ENCODE measurements around the gene PPP1R9B.

The PPP1R9B gene

GRCh38 chr17:50173335-50173941 lies 23.0 kb upstream of the PPP1R9B start:
- Histone ChIP-seq H3F3A (ENCODE audit: control insufficient read depth, insufficient read depth) (no peaks in the 10 kb centered on the region), H3K27me3 (ENCODE audit: control insufficient read depth, low read length) (peaks cover 24% of the 10 kb centered on the region), H3K9me3 (ENCODE audit: control insufficient read depth, insufficient read depth, low read length) (no peaks in the 10 kb centered on the region), H3K79me2 (ENCODE audit: control insufficient read depth, low read length) (no peaks in the 10 kb centered on the region), H3K36me3 (ENCODE audit: control insufficient read depth, low read length) (no peaks in the 10 kb centered on the region), H3K9me2 (replicated peaks; ENCODE audit: control insufficient read depth, low read length) (no peaks in the 10 kb centered on the region), H3K27ac (ENCODE audit: low read depth, low read length) (no peak overlapping the region), H3K4me2 (ENCODE audit: low read length) (no peak overlapping the region), H3K4me1 (ENCODE audit: control insufficient read depth, low read length) (peaks cover 7% of the 10 kb centered on the region), H3K4me3 (ENCODE audit: low read length) (no peak overlapping the region), H4K20me1 (ENCODE audit: control insufficient read depth, insufficient read depth, low read depth, low read length) (no peaks in the 10 kb centered on the region)
- TF ChIP-seq CTCF (IDR thresholded peaks at IDR 0.05; ENCODE audit: low read depth, low read length, poor library complexity, severe bottlenecking) (no peak), EZH2phosphoT487 (IDR thresholded peaks at IDR 0.05; ENCODE audit: borderline replicate concordance, low read length) (no peak)

GRCh38 chr17:50172936-50173334 lies 22.5 kb upstream of the PPP1R9B start:
- Histone ChIP-seq H3K27ac (ENCODE audit: low read depth, low read length) (no peak overlapping the region), H3K27me3 (ENCODE audit: control insufficient read depth, low read length) (peaks cover 29% of the 10 kb centered on the region), H3K9me2 (replicated peaks; ENCODE audit: control insufficient read depth, low read length) (no peaks in the 10 kb centered on the region), H3K79me2 (ENCODE audit: control insufficient read depth, low read length) (no peaks in the 10 kb centered on the region), H4K20me1 (ENCODE audit: control insufficient read depth, insufficient read depth, low read depth, low read length) (no peaks in the 10 kb centered on the region), H3K4me2 (ENCODE audit: low read length) (no peak overlapping the region), H3K36me3 (ENCODE audit: control insufficient read depth, low read length) (no peaks in the 10 kb centered on the region), H3K4me3 (ENCODE audit: low read length) (no peak overlapping the region), H3K9me3 (ENCODE audit: control insufficient read depth, insufficient read depth, low read length) (no peaks in the 10 kb centered on the region), H3K4me1 (ENCODE audit: control insufficient read depth, low read length) (peaks cover 4% of the 10 kb centered on the region; the same call in 1 of the 2 replicates), H3F3A (ENCODE audit: control insufficient read depth, insufficient read depth) (no peaks in the 10 kb centered on the region)
- no peak for TF ChIP-seq CTCF (IDR thresholded peaks at IDR 0.05; ENCODE audit: low read depth, low read length, poor library complexity, severe bottlenecking)

- no peak for TF ChIP-seq EZH2phosphoT487 (IDR thresholded peaks at IDR 0.05; ENCODE audit: borderline replicate concordance, low read length)
- no peak for TF ChIP-seq CTCF (IDR thresholded peaks at IDR 0.05; ENCODE audit: low read depth, low read length, poor library complexity, severe bottlenecking)
- no peaks in the 10 kb centered on the region for H3K36me3 ChIP-seq (ENCODE audit: control insufficient read depth, low read length)
- H3K4me3 ChIP-seq (ENCODE audit: low read length) = no peak overlapping the region
- no peaks in the 10 kb centered on the region for H3K9me2 ChIP-seq (replicated peaks; ENCODE audit: control insufficient read depth, low read length)
- H4K20me1 ChIP-seq (ENCODE audit: control insufficient read depth, insufficient read depth, low read depth, low read length) = no peaks in the 10 kb centered on the region
- H3K4me1 ChIP-seq (ENCODE audit: control insufficient read depth, low read length) = peaks cover 6% of the 10 kb centered on the region; the same call in 1 of the 2 replicates
- H3K79me2 ChIP-seq (ENCODE audit: control insufficient read depth, low read length) = no peaks in the 10 kb centered on the region
- H3K27me3 ChIP-seq (ENCODE audit: control insufficient read depth, low read length) = peaks cover 32% of the 10 kb centered on the region
- H3K9me3 ChIP-seq (ENCODE audit: control insufficient read depth, insufficient read depth, low read length) = no peaks in the 10 kb centered on the region
- H3F3A ChIP-seq (ENCODE audit: control insufficient read depth, insufficient read depth) = no peaks in the 10 kb centered on the region
- no peak overlapping the region for H3K4me2 ChIP-seq (ENCODE audit: low read length)
- no peak overlapping the region for H3K27ac ChIP-seq (ENCODE audit: low read depth, low read length)
Observed at GRCh38 chr17:50172130-50172529, 21.7 kb upstream of the PPP1R9B start.
